Activated CD8-positive, alpha-beta memory T cell treated with anti-CD3 and anti-CD28 coated beads, Interleukin-2, amount 50 U/mL, for 24 hours (primary cell): ENCODE measurements around the gene NEUROD2.

Source experiments
- DNase-seq: peaks from one replicate; pipeline ENCODE4 v3.0.0-alpha.2; 2020; ENCODE audit errors: extremely low read depth

The NEUROD2 gene

DNA sequence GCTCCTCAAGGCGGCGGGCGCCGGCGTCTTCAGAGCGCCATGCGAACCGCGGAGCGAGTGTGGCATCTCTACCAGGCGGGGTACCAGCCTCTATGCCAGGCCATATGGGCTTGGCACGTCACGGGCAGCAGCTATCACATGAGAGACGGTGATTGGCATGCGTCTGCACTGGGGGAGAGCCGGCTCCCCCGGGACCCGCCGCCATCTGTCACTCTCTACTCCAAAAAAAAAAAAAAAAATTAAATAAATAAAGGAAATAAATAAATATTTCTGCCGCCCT is at the start of gene NEUROD2:
Gene NEUROD2, minus strand, starts transcription at position 70 of the 280 bp plus-strand sequence. CDS start 1,321 bp downstream, outside the sequence.
- DNase-seq = no peak

DNA sequence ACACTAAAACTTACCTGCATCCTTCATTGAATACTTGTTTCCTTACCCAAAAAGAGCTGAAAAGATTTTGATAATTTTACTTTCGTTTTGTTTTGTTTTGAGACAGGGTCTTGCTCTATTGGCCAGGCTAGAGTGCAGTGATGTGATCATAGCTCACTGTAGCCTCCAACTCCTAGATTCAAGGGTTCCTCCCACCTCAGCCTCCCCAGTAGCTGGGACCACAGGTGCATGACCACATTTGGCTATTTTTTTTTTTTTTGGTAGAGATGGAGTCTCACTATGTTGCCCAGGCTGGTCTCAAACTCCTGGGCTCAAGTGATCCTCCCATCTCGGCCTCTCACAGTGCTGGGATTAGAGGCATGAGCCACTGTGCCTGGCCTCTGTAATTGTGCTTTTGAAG is 47.4 kb upstream of the NEUROD2 start:
- DNase-seq = no peak

DNA sequence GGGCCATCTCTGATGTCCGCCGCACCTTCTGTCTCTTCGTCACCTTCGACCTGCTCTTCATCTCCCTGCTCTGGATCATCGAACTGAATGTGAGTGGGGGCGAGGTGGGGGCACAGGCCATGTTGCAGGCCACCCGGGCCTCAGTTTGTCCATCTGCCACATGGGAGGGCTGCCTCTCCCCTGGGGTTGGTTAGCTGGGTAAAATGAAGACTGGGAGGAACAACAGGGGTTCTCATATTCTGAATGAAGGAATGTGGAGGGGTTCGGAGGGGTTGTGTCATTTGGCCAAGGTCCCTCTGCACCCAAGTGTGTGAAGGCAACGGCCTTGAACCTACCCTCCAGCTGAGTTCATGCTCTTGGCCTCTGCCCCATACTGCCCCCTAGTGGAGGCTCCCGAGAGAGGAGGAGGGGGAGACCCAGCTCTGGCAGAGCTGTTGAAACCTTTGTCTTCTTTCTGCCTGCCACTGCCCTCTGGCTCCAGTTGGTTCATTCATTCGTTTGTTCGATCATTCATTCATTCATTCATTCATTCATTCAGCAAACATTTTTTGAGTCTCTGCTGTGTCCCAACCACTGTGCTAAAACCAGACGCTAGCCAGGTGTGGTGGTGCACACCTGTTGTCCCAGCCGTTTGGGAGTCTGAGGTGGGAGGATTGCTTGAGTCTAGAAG is 46.1 kb upstream of the NEUROD2 start:
- peak; percentile 57 for DNase-seq

DNA sequence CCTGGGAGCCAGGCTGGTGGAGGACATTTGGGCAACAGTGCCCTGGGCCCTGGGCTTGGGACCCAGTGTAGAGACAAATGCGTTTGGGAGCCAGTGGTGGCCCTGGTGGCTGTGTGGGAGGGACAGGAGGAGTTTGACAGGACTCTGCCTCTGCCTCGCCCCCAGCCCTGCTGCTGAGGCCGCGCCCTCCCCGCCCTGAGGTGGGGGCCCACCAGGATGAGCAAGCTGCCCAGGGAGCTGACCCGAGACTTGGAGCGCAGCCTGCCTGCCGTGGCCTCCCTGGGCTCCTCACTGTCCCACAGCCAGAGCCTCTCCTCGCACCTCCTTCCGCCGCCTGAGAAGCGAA is 45.6 kb upstream of the NEUROD2 start:
- DNase-seq = no peak

DNA sequence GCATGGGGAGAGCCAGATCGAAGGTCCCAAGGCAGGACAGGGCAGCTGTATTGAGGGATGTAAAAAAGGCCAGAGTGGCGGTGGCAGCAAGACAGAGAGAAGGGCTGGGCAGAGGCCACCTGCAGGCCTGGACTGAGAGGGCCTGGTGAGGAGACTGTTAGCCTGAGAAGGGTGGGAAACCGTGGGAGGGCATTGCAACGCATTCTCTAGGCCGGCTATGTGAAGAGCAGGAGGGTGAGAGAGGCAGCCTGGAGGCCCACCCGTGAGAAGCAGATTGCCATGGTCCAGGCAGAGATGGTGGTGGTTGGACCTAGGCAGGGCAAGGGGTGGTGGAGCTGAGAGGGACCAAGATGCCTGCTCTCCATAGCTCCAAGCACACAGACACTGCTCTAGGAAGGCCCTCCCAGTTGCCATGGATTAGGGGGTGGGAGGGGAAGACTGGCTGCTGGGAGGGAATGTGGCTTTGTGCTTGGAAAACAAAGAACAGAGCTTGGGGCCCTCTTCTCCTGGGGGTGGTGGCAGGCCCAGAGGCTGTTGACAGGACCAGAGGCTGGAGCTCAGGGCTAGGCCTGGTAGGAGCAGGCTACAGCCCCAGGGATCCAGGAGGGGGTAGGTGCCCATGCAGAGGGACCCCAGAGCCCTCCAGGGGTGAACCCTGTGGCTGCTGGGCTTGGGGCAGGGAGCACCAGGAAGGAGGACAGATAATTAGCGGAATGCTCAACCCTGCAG is 45.0 kb upstream of the NEUROD2 start:
- DNase-seq = no peak

DNA sequence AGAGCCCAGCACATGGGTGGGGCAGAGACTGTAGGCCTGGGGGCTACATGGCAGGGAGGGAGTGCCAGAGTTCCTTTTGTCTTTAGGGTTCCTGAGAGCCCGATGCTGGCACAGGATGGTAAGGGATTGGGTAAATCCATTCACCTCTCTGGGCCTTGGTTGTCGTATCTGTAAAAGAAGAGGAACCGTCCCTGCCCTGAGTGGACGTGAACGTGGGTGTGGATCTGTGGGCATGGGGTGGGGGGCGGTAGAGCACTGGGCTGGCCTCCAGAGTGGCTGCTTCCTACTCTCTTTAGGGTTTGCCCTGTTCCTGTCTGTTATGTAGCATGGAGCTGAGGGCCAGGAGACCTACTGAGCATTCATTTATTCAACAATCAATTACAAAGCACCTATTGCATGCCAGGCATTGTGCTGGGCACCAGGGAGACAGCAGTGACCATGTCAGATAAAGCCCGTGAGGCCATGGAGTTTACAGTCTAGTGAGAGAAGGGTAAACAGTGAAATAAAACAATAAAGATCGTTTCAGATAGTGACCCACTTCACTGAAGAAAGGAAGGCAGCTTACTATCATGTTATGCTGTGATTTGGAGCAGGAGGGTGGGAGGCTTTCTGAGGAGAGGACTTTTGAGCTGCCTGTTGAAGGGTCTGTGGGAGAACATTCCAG is 44.3 kb upstream of the NEUROD2 start:
- DNase-seq = no peak

DNA sequence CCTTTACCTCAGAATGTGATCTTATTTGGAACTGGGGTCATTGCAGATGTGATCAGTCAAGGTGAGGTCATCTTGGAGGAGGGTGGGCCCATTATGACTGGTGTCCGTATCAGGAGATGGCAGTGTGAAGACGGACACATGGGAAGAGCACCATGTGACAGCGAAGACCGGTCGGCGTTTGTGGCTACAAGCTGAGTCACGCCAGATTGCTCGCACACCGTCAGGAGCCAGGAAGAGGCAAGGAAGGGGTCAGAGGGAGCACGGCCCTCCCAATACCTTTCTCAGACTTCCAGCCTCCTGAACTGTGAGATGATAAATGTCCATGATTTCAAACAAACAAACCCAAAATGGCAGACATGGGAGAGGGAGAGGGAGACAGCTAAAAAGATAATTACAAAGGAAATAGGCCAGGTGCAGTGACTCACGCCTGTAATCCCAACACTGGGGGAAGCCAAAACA is 42.4 kb upstream of the NEUROD2 start:
- DNase-seq = no peak

DNA sequence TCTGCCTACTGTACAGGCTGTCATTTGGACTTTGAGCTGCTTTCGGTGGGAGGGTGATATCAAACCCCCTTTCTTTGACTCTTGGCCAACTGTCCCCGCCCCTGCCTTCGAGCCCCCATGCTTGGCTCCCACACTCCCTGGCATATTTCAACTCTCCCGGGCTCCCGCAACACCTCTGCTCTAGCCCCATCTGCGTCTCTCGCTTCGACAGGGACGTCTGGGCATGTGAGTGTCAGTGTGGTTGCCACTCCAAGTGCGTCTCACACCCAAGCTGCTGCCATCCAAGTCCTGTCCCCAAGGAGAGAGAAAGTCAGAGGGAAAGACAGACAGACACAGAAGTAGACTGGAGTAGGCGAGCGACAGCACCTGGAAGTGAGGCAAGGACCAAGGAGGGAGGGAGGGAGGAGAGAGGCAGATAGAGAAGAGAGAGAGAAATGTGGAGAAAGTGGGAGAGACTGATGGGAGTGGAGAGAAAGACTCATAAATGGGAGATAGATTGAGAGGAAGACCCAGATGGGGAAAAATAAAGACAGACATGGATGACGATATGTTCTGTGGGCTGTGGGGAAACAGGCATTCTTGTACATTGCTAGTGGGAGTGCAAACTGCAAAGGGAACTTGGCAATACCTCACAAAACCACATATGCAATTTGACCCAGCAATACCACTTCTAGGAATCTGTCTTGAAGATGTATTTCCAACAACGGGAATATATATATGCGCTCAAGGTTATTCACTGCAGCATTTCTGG is 41.1 kb upstream of the NEUROD2 start:
- no peak for DNase-seq

DNA sequence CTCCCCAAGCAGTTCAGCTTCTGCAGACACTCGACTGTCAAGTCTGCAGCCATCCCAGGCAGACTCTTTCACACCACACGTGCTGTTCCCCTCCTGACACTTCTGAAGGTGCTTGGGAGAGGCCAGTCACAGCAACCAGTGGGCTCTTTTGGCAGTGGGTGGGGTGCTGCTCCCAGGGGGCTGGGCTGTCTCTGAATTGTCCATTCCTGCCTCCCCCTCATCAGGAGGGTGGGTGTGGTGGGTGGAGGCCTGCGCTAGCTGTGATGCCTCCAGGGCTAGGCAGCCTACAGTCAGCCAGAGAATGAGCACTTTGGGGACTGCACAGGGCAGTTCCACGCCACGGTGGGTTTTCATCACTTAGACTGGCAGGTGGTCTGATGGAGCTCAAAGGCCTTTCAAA is 39.5 kb upstream of the NEUROD2 start:
- no peak for DNase-seq

DNA sequence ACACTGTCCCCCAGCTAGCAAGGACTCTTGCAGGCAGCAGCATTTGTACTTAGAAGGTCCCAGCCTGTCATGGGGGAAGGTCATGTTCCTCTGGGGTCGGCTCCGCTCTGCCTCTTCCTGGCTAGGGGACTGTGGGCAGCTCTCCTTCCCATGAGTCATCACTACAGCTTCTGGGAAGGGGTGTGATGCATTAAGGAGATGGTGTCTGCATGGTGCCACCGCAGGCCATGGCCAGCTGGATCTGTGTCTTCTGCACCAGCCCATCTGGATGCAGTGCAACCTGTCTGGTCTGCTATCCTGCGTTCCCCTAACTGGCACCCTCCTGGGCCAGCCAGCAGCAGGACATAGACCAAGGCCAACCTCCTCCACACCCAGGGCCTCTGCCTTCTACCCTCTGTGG is 35.6 kb upstream of the NEUROD2 start:
- no peak for DNase-seq

DNA sequence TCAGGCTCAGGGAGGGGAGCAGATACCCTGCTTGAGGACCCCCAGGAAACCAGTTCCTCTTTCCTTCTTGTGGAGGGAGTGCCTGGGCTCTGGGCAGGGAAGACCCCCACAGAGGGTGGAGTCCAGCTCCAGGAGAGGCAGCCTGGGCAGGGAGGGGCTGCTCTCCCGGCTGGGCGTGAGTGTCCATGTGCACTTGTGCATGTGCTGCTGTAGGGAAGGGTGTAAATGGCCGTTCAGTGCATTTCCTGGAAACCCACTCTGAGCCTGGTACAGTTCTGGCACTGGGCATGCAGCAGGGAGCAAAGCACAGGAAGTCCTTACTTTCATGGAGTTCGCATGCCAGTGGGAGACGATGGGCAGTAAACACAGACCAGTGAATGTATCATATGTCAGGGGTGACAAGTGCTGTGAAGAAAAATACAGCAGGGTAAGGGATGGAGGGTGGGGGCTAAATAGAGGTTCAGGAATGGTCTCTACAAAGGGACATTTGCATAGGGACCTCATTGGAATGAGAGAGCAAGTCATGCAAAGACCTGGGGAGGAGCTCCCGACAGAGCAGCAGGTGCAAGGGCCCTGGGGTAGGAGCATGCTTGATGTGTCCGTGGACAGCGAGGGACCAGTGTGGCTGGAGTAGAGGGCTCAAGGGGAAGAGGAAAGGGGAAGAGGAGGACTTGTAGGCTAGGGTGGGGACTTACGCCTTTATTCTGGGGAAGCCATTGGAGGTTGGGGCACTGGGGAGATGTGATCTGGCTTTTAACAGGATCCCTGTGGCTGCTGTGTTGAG is 34.8 kb upstream of the NEUROD2 start:
- no peak for DNase-seq

DNA sequence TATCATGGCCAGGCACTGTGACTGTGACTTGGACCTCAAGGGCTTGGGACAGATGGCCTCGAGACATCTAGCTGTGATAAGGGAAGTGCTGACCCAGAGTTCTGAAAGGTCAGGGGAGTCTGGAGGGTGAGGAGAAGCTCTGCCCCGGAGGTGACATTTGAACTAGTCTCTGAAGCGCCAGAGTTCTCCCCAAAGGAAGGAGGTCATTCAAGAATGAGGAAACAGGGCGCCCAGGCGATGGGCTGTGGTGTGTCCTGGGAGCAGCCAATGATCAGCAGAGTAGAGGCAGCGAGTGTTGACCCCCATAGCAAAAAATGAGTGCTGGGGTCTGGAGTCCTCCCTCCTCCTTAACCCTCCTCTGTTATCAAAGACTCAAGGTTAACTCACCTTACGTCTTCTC is 34.2 kb upstream of the NEUROD2 start:
- no peak for DNase-seq

DNA sequence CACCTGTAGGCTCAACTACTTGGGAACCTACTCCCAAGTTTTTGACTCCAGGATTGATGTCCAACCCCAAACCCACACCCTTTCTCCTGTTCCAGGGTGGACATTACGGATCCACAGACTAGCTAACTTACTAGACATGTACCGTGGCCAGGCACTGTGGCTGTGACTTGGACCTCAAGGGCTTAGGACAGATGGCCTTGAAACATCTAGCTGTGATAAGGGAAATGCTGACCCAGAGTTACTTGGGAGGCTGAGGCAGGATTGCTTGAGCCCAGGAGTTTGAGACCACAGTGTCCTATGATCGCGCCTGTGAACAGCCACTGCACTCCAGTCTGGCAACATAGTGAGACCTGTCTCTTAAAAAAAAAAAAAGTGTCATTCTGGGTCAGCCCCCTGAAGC is 33.4 kb upstream of the NEUROD2 start:
- no peak for DNase-seq

DNA sequence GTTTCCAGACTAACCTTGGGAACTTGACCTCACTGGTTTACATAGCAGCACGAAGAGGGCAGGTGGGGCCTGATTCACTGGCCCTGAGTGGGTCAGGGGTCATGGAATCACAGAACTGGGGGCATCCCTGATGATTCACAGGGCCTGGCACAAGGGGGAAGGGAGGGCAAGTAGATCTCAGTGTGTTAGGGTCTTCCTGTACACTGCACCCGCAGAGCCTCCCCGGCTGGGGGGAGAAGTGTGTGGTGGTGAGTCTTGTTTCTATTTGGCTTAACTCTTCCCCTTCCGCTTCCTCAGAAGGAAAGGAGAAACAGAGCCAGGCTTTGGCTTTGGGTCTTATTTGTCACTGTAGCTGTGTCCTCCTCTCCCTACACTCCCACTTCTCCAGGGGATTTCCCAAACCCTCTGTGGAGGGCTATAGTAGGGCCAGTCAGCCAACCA is 32.9 kb upstream of the NEUROD2 start:
- DNase-seq = no peak

DNA sequence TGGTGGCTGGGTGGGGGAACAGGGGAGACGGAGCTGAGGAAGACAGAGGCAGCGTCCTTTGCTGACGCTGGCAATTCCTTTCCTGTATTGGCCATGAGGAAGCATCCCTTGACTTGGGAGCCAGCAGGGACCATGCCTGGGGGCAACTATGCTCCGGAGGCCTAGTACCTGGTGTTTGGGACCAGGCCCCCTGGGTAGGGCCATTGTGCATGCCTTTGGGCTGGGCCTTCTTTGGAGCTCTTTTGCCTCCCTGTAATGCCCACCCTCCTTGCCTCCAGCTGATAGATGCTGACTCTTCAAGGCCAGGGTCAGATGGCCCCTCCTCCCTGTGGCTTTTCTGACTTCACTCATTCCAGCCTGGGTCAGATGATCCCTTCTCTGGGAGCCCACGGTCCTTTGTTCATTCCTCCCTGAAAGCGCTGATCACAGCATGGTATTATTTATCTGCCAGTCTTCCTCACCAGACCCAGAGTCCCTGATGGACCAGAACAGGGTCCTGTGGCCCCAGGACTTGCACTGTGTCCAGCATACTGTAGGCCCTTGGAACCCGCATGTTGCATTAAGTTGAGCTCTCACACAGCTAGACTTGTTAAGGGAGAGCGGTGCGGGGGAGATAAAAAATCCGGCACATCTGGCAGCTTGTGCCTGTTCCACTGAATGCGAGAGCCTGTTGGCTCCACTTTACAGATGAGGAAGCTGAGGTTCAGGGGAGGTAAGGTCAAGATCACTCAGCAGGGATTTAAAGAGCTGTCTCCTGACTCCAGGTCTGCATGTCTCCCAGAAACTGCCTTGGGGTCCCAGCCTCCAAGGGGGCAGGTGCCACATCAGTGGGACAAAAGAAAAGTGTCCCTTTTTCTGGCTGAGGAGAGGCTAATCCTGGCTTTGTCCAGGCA is 32.1 kb upstream of the NEUROD2 start:
- no peak for DNase-seq

DNA sequence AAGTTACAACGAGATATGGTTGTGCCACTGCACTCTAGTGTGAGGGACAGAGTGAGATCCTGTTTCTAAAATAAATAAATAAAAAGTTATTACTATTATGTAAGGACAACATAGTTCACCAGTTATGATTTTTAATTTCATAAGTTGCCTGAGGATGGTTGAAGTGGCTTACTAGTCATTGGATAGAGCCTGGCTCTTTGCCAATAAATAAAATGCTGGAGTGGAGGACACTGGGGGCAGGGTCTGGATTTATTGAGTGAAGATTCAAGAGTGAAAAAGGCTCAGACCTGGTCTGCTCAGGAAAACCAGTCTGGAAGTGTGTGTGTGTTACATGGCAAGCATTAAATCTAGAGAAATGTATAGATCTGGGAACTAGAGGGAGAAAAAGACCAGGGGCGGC is 31.3 kb upstream of the NEUROD2 start:
- no peak for DNase-seq

DNA sequence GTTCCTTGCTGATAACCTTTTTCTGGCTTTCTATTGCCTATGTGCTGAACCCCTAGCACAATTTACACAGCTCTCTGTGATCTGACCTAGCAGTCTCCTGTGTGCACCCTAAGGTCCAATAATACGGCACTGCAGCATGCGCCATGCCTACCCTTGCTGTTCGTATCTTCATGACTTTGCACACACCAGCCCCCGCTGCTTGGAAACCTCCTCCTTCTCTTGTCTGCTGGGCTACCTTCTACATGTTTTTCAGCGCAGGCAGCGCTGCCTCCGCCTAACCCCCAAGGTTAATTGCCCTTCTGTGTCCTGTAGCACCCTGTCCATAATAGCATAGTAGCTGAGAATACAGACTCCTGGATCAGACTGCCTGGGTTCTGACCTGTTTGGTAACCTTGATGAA is 30.6 kb upstream of the NEUROD2 start:
- no peak for DNase-seq

DNA sequence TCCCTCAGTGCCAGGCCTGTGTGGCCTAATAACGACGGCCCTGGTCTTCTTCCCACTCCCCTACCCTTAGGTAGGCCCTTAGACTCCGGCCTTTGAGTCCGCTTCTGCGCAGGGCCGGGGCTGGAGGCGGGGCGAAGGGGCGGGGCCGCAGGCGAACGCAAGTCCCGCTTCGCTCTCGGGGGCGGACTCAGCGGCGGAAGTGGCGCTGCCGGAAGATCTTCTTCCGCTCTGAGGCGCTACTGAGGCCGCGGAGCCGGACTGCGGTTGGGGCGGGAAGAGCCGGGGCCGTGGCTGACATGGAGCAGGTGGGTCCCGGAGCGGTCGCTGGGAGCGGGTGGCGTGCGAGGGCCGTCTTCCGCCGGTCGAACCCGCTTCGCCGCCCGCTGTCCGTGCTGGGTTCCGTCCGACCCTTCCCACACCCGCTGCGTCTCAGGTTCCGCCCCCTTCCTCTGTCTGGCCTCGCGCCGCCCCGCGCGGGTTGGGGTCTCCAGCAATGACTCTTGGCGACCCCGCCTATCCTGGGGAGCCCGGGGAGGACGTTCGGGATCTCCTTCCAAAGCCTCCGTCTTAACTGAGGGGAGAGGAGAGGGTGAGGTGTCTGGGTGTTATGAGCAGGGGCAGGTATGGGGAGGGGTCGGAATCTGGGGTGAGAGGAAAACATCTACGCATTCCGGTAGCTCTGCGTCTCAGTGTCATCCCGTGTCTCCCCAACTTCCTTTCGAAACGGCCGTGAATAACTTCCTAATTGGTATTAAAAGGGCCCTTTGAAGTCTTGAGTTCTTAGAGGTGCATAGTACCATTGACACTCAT is 29.4 kb upstream of the NEUROD2 start, which contains the start of gene STARD3:
Gene STARD3, plus strand, starts transcription at position 218 of the 810 bp plus-strand sequence. CDS start 16,388 bp downstream, outside the sequence.
- DNase-seq = peak; percentile 79

DNA sequence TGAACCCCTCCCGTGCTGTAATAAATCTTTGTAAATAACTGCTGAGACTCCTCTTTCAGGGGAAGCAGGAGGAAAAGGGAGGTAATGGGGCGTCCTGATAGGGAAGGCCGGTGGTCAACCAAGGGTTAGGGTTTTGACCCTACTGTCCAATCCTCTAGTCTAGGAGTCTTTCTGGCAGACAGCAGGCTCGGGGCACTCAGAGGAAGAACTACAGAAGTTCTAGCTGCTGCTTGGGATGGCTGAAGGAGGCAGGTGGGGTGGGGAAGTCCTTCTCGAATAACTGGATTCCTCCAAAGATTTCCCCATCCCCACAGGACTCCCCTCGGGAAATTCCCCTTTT is 28.8 kb upstream of the NEUROD2 start:
- DNase-seq = no peak
